Measurements from ENCODE around the gene ABCB6. TPM values are rescaled to one million over a fixed set of nuclear protein-coding genes. Genes with fewer than 3 reads are reported as not detected.

The ABCB6 gene
- total RNA-seq, 1 donor from 2014 or later: 23.9 TPM

- DNase-seq (ENCODE audit: low read depth): no peak
Measured at GRCh38 chr2:219184121-219184520, 34.6 kb downstream of the ABCB6 start.

GRCh38 chr2:219183151-219183772 is 35.5 kb downstream of the ABCB6 start:
- DNase-seq (ENCODE audit: low read depth): no peak

- no peak for DNase-seq (ENCODE audit: low read depth)
Measured at GRCh38 chr2:219182331-219183150, 36.2 kb downstream of the ABCB6 start.

- DNase-seq (ENCODE audit: low read depth): no peak
Measured at GRCh38 chr2:219181531-219181930, 37.2 kb downstream of the ABCB6 start.

DNA sequence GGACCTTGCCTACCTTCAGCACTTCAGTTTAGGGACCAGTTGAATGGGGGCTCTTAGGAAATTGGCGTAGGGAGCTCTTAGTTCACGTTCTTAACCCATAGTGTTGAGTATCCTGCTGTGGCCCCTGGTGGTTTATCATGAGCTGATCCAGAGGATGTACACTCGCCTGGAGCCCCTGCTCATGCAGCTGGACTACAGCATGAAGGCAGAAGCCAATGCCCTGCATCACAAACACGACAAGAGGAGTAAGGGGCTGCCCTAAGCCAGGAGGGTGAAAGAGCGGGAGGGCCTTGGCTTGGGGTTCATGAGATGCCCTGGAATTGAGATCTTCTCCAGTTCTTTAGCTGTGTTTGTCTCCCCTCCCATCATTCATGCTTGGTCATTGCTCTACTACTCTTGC is 37.8 kb downstream of the ABCB6 start:
- DNase-seq (ENCODE audit: low read depth): no peak

DNA sequence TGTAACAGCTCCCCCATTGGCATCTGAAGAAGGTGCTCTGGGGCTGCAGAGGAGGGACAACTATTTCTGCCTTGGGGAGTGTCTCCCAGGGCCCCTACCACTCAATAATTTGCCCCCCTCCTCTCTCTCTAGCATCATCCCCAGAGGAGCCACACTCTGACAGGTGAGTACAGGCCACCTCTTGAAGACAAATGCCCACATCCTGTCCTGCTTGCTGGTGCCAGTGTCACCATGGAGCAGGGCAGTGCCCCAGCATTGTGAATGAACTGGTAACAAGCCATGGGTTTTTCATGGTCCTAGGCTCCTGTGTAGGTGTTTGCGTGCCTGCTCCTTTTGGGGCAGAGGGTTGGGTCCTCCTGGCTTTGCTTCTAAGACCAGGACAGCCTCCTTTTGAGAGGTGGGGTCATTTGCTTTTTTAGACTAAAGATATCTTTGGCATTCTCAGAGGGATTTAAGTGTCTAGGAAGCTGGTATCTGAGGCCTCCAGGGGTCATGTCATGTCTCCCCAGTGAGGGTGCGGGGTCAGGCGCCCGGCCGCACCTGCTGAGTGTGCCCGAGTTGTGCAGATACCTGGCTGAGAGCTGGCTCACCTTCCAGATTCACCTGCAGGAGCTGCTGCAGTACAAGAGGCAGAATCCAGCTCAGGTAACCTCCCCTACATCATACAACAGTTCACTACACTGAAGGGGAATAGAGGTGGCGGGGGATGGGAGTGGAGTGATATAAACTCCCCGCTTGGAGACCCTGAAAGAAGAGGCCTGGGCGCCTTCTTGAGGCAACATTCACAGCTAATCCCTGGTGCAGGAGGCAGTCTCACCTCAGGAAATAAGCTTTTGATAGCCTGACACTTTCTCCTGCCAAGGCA is 38.9 kb downstream of the ABCB6 start:
- DNase-seq (ENCODE audit: low read depth): no peak

- DNase-seq (ENCODE audit: low read depth): no peak
Measured at GRCh38 chr2:219178377-219179175, 40.2 kb downstream of the ABCB6 start.

DNA sequence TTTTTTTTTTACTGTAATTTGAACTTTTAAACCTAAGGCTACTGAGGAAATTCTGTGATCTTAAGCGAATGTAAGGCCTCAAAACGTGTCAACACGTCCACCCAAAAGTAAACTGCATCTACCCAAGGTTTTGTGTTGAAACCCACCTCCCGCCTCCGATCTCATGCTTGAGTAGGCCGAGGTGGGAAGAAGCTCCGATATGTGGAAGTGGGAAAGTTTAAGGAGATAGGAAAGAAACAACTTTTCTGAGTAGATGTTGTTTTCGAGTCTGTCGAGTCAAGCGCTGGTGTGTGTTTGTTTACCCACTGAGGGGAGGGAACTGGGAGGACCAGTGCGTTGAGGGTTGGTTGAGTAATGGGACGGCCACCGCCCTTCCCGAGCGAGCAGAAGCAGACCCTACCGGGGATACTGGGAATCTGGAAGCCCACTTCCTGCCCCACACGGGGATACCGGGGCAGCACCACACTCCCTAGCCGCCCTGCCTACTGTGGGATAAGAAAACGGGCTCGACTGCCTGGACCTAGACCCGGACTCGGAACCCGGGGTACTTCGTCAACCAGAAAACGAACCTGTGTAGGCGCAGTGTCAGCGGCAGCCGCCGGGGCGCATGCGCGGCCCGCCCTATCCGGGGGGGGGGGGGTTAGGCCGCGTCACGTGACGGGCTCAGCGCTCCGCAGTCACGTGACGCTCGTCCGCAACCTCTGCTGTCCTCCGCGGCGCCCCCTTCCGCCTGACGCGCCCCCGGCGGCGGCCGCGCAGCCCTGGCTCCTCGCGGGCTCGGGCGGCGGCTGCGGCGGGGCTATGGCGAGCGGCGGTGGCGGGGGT is 41.0 kb downstream of the ABCB6 start, which contains the start of gene RETREG2:
Gene RETREG2 (plus strand): TSS at position 724 of the 825 bp plus-strand sequence. CDS start 78 bp downstream, at position 802.
- peak; percentile 84 for DNase-seq (ENCODE audit: low read depth)

GRCh38 chr2:219176818-219177551 is 41.8 kb downstream of the ABCB6 start, which contains the start of gene CNPPD1:
TSS of gene CNPPD1 (minus strand) at chr2:219176925. CDS start at chr2:219176828, 97 bp downstream.
- peak; percentile 39 for DNase-seq (ENCODE audit: low read depth)

- peak; percentile 29 for DNase-seq (ENCODE audit: low read depth)
Measured at GRCh38 chr2:219175928-219176817, 42.6 kb downstream of the ABCB6 start.

DNA sequence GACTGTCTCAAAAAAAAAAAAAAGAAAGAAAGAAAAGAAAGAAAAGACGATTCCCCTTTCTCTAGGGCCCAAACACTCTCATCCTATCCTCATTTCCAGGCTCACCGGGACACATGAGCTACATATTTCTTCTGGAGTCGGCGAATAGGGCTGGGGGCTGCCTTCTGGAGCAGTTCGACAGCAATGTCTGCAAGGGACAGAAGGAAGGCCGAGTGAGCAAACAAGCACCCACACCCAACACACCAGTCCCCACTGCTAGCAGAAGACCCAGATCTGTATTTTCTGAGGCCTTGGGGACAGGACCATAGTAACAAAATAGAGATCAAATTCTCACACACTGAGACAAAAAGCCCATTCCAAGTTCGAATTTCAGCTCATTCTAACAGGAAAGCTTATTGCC is 43.3 kb downstream of the ABCB6 start:
- DNase-seq (ENCODE audit: low read depth): no peak

DNA sequence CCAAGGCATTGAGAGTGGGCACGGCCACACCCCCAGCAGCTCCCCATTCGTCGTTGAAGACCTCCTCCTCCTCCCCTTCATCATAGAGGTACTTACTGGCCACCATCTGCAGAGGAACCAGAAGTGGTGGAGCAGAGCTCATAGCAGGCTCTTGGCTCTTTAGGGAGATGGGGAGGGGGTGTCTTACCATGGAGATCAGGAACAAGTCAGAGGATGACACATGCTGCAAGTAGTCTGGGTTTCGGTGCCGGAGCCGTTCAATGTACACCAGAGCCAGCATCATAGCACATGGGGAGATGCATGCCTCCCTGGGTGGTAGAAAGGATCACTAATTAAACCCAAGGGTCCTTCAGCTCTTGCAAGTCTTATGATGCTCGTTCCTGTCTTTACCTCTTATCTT is 44.0 kb downstream of the ABCB6 start:
- peak; percentile 53 for DNase-seq (ENCODE audit: low read depth)

DNA sequence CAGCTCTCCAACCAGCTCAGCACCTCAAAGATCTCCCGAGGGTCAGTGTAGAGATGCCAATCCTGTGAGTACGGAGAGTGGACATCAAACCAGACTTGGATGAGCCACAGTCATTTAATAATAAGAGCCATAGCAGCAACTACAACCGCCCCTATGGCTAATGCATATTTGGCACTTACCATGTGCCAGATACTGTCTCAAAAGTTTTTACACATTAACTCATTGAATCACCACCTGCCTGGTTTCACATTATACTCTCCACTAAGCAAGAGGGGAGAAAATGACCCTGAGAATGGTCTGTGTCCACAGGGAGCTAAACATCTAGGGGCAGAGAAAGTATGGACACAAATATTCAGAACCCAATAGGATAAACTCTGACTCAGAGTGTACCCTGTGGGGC is 44.6 kb downstream of the ABCB6 start:
- DNase-seq (ENCODE audit: low read depth): peak; percentile 65

DNA sequence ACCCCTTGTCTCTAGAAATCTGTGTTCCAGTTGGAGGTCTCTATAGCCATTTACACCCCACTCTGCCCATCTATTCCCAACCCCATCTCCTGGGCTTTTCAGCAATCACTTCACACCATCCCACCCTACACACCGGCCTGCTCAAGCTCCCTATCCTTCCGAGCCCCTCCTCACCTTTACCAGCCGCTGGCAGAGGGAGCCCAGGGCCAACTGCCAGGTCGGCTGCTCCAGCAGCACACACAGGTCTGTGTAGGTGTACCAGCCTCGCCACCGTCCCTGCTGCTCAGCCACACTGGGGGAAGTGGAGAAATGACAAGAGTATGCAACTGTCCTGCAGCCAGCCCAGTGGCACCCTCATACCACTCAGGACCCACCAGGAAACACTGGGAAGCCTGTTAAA is 45.6 kb downstream of the ABCB6 start:
- no peak for DNase-seq (ENCODE audit: low read depth)

DNA sequence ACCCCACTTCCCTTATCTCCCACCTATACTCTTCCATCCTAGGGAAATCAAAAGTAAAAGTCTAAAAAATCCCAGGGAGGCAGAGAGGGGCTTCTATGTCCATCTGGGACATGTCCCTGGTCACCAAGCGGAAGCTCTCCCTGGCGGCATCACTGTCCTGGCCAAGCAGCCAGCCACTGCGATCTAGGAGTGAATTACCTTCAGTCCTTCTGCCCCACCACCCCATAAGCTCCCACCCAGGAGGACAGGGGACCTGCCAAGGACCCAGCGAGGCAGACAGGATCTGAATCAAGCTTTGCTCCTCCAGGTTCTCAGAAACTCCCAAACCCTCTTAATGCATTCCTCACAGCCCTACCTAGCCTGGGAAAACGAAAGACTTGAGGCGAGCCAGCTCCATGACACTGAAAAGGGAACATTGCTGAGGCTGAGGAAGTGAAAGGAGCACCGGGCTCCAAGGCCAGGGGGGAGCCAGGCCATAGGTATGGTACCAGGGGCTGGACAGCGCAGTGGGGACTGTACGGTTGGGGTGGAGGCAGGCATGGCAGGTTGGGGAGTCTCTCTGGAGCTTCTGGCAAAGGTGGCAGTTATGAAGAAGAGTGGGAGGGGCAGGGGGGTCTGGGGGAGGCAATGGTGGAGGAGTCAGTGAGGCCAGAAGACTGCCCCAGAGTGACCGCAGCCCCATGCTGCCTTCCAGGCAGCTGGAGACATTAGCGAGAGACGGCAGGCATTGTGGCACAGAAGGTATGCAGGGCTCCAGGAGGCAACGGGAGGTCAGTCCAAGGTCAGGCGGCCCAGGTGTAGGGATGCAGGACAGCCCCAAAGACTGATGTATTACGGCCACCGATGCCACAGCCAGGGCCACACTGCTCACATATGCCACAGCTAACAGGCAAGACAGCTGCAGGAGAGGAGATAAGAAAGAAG is 46.3 kb downstream of the ABCB6 start:
- DNase-seq (ENCODE audit: low read depth): no peak

GRCh38 chr2:219171231-219171651 is 47.5 kb downstream of the ABCB6 start:
- DNase-seq (ENCODE audit: low read depth): peak; percentile 92

GRCh38 chr2:219169930-219170654 is 48.7 kb downstream of the ABCB6 start, which contains the start of gene SLC23A3:
TSS of gene SLC23A3 (minus strand) at chr2:219170029. CDS start at chr2:219169984, 45 bp downstream.
- no peak for DNase-seq (ENCODE audit: low read depth)
